DND-41 (cell line): ENCODE data around the gene PTBP1.

ENCODE experiments used
- EZH2 ChIP-seq: IDR thresholded peaks from 3 replicates; pipeline ENCODE4 v1.6.1; 2012; ENCODE audit warnings: borderline replicate concordance, low read depth, mild to moderate bottlenecking, moderate library complexity, low read length, inconsistent platforms; ENCODE audit not compliant: severe bottlenecking
- TF ChIP-seq, protein P1 (sequence below): IDR thresholded peaks from 2 replicates; pipeline ENCODE4 v1.5.1; 2012; ENCODE audit warnings: borderline replicate concordance, low read length, moderate library complexity, mild to moderate bottlenecking; ENCODE audit not compliant: poor library complexity, severe bottlenecking; ENCODE audit errors: extremely low read depth

DNA sequence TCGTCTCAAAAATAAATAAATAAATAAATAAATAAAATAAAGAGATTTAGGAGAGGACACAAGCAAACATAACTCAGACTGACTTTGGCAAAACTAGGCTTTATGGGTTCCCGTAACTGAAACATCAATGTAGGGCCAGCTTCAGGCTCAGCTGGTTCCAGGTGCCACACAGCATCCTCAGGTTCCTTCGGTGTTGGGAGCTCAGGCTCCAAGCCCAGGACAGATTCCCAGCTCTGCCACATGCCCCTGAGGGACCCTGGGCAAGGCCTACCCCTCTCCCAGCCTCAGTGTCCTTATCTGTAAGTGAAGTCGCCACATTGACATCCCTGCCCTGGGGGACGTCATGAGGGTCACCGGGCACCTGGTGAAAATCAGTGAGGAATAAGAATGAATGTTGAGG is 27.6 kb upstream of the PTBP1 start:
- no peak for TF ChIP-seq EZH2
- TF ChIP-seq, protein P1, sequence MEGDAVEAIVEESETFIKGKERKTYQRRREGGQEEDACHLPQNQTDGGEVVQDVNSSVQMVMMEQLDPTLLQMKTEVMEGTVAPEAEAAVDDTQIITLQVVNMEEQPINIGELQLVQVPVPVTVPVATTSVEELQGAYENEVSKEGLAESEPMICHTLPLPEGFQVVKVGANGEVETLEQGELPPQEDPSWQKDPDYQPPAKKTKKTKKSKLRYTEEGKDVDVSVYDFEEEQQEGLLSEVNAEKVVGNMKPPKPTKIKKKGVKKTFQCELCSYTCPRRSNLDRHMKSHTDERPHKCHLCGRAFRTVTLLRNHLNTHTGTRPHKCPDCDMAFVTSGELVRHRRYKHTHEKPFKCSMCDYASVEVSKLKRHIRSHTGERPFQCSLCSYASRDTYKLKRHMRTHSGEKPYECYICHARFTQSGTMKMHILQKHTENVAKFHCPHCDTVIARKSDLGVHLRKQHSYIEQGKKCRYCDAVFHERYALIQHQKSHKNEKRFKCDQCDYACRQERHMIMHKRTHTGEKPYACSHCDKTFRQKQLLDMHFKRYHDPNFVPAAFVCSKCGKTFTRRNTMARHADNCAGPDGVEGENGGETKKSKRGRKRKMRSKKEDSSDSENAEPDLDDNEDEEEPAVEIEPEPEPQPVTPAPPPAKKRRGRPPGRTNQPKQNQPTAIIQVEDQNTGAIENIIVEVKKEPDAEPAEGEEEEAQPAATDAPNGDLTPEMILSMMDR = no peak
